Prostate gland (tissue), 2 donors: ENCODE data around the gene MXI1. TPM values are rescaled to one million over a fixed set of nuclear protein-coding genes. Genes with fewer than 3 reads are reported as not detected.

Experiments
- DNase-seq: peaks from one replicate; pipeline ENCODE4 v3.0.0-alpha.2; 2019; ENCODE audit warnings: low spot score
- H3K27ac ChIP-seq, 2 donors: fragments of 200-600 bp; sonication (generic); 2 replicates each; pipeline ENCODE4 v1.5.1; 2017 to 2019
- H3K27me3 ChIP-seq: fragments of 200-600 bp; sonication (generic); replicated peaks from 2 replicates; pipeline ENCODE4 v1.5.1; 2019; ENCODE audit not compliant: insufficient read depth
- H3K36me3 ChIP-seq, 2 donors: fragments of 200-600 bp; sonication (generic); 1 replicate in 1 of 2; 2 replicates in 1 of 2; pipeline versions ENCODE4 v1.5.1 to v1.8.1; 2017 to 2019
- H3K4me1 ChIP-seq: fragments of 200-600 bp; sonication (generic); replicated peaks from 2 replicates; pipeline ENCODE4 v1.5.1; 2019
- H3K4me3 ChIP-seq, 2 donors: fragments of 200-600 bp; sonication (generic); 2 replicates each; pipeline ENCODE4 v1.5.1; 2017 to 2019
- H3K9me3 ChIP-seq: fragments of 200-600 bp; sonication (generic); 2 replicates; pipeline ENCODE4 v1.5.1; 2017
- POLR2A ChIP-seq: fragments of 450-650 bp; IDR thresholded peaks from one replicate; pipeline ENCODE4 v1.6.1; 2016; ENCODE audit warnings: antibody characterized with exemption, mild to moderate bottlenecking
- POLR2AphosphoS5 ChIP-seq: sonication (generic); formaldehyde crosslinking; IDR thresholded peaks from one replicate; pipeline ENCODE4 v1.6.1; 2017; ENCODE audit warnings: antibody characterized with exemption
- whole genome bisulfite sequencing: methylation state at CpG from one replicate; pipeline ENCODE4 v1.1.5; 2018; 5-methylcytosine and 5-hydroxymethylcytosine counted together
- intact Hi-C: fragments of 100-400 bp; cut with DNase I; formaldehyde crosslinking; loops from one replicate; pipeline ENCODE4 v1.14.2; 2022
- total RNA-seq, 2 donors: library from RNA; depleted of rRNA; stranded (reverse); fragments of >200 nt; gene quantifications; one replicate each; pipeline ENCODE4 v1.1.0, GENCODE V29; 2016
- TF ChIP-seq, protein P1 (sequence below), 4 experiments: fragments of 200-600 bp in 2 of 4; fragments of 450-650 bp in 2 of 4; sonication (generic) in 2 of 4; IDR thresholded peaks; 1 replicate in 3 of 4; 2 replicates in 1 of 4; pipeline ENCODE4 v1.5.1; 2016 to 2019; ENCODE audit warnings: antibody characterized with exemption in 4 of 4, mild to moderate bottlenecking in 2 of 4, moderate library complexity in 2 of 4

The MXI1 gene
- total RNA-seq, 2 donors from 2014 or later = 36.3 to 83.3 TPM

DNA sequence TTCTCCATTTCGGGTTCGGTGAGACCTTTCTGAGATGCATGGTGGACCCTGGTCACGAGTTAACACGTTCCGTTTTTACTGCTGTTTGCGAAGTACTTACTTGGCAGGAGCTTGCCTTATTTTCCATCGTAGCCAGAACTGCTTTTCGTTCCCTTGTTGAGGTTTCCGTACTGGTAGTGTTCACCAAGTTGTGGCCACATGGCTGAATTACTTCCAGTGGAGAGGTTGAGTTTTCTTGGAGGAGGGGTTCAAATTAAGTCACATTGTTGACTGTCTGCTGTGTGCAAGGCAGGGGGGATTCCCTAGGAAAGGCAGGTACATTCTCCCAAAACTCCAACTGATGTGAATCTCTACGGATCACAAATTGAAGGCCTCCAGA lies 4.0 kb downstream of the MXI1 start:
- Histone ChIP-seq H3K27ac (peak overlapping the region; percentile 81 to 91), H3K4me1 (peaks cover 3% of the 10 kb centered on the region), H3K36me3 (no peaks in the 10 kb centered on the region), H3K9me3 (no peaks in the 10 kb centered on the region), H3K4me3 (peak overlapping the region; percentile 69 to 70), H3K27me3 (no peaks in the 10 kb centered on the region)
- WGBS = 8% methylated on average over 10 of the region's 10 CpGs
- intact Hi-C loops = loop anchor here (10.0 kb wide), 1 partner anchor 353 kb away; the partner anchor contains the start of gene SMC3
- TF ChIP-seq POLR2A (no peak), POLR2AphosphoS5 (no peak)
- TF ChIP-seq, protein P1, sequence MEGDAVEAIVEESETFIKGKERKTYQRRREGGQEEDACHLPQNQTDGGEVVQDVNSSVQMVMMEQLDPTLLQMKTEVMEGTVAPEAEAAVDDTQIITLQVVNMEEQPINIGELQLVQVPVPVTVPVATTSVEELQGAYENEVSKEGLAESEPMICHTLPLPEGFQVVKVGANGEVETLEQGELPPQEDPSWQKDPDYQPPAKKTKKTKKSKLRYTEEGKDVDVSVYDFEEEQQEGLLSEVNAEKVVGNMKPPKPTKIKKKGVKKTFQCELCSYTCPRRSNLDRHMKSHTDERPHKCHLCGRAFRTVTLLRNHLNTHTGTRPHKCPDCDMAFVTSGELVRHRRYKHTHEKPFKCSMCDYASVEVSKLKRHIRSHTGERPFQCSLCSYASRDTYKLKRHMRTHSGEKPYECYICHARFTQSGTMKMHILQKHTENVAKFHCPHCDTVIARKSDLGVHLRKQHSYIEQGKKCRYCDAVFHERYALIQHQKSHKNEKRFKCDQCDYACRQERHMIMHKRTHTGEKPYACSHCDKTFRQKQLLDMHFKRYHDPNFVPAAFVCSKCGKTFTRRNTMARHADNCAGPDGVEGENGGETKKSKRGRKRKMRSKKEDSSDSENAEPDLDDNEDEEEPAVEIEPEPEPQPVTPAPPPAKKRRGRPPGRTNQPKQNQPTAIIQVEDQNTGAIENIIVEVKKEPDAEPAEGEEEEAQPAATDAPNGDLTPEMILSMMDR (IDR thresholded peaks at IDR 0.05) = no peak
- DNase-seq = no peak

DNA sequence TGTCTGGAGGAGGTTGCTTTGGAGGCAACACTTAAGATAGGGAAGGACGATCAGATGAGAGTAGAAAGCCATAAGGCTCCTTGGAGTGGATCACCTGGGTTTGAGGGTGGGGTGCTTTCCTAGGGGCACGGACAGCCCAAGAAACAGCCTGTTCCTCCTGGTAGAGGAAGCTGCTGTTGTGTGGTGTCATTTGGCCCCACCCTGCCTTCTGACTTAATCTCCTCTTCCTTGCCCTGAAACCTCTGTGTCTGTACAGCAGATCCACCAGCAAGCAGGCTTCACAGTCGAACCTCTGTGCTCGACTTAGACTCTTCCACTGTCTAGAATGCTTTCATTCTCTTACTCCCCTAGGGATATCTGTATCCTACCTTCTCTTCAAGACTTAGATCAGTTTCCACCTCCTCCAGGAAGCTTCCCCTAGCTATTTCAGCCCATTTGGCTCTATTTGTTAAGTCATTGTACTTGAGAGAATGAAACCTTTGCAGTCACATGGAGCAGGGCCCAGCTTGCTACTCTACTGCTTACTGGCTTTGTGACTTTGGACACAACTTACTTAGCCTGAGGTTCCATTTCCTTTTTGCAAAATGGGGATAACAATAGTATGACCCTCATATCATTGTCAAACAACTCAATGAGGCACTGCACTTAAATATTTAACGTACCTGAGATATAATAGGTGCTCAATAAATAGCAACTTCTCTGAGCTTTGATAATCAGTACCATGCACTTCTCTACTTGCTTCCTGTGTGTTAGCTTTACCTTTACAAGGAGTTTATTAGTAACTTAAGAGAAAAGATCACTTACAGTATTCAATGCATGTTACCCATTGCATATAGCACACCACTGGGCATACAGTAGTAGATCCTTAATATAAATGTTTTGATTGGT lies 5.0 kb downstream of the MXI1 start:
- TF ChIP-seq POLR2A (no peak), POLR2AphosphoS5 (no peak)
- TF ChIP-seq, protein P1 (IDR thresholded peaks at IDR 0.05) = no peak
- Histone ChIP-seq H3K27ac (peak overlapping the region in 1 of 2 donors; percentile 91), H3K4me1 (peaks cover 3% of the 10 kb centered on the region), H3K36me3 (no peaks in the 10 kb centered on the region), H3K9me3 (no peaks in the 10 kb centered on the region), H3K4me3 (no peak overlapping the region), H3K27me3 (no peaks in the 10 kb centered on the region)
- intact Hi-C loops = loop anchor here (10.0 kb wide), 1 partner anchor 352 kb away; the partner anchor contains the start of gene SMC3
- WGBS = 83% methylated on average over 5 of the region's 5 CpGs
- DNase-seq = no peak

DNA sequence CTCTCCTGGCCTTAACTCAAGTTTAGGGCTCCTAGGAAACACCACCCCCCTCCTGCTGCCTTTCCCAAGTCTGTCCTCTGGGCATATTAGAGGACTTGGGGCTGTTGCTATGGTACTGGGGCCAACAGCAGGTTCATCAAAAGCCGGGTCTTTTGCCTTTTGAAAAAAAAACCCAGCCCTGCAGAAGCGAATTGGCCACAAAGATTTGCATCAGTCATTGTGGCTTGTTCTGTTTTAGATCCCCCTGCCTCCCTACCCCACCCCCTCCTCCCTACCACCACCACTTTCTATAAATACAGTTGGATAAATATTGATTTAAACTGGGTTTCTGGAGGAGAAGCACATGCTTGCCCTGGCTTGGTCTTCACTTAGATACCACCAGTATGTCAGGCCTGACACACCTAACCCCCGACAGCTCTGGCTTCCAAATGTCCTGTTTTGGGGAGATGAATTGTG lies 7.0 kb downstream of the MXI1 start:
- intact Hi-C loops = loop anchor here (10.0 kb wide), 1 partner anchor 350 kb away; the partner anchor contains the start of gene SMC3
- H3K4me3 ChIP-seq = no peak overlapping the region
- no peak overlapping the region for H3K27ac ChIP-seq
- 43% methylated on average over 3 of the region's 3 CpGs for WGBS
- H3K36me3 ChIP-seq = no peaks in the 10 kb centered on the region
- no peak for DNase-seq
- H3K9me3 ChIP-seq = no peaks in the 10 kb centered on the region
- peaks cover 3% of the 10 kb centered on the region for H3K4me1 ChIP-seq
- TF ChIP-seq POLR2AphosphoS5 (no peak), POLR2A (no peak)
- TF ChIP-seq, protein P1 (IDR thresholded peaks at IDR 0.05) = no peak
- H3K27me3 ChIP-seq = no peaks in the 10 kb centered on the region

DNA sequence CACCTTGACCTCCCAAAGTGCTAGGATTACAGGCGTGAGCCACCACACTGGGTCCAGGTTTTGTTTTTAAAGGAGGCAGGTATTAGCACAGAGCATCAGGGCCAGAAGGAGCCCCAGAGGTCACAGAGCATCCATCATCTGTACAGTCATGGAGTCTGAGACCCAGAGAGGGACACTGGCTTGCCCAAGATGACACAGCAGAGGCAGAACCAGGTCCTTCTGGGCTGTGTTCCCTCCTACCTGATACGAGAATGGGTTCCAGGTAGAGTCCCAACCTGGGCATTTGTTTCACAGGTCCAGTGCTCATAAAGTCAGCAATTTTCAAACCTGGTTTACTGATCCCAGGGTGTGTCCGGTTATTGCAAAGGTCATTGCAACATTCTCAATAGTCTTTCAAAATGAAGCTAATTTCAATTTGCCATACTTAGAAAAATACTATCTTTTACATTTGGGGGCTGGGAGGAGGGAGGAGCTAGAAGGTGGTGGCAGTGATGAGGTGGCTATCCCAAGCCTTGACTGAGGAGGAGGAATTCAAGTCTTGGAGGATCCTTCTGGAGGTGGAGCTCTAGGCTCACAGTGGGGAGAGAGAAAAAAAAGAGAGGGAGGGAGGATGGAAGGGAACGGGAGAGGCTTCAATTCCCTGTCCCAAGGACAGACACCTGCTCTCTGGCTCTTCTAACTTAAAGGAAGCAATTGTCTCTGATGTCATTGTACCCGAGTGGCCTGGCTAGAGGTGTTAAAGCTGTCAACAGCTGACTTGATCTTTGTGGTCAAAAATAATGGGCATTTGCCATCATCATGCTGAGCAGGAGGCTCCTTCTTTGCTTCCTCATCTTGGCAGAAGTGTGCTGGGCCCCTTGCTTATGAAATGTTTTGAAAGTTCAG lies 8.1 kb downstream of the MXI1 start:
- 82% methylated on average over 5 of the region's 5 CpGs for WGBS
- intact Hi-C loops = loop anchor here (10.0 kb wide), 1 partner anchor 349 kb away; the partner anchor contains the start of gene SMC3
- Histone ChIP-seq H3K36me3 (no peaks in the 10 kb centered on the region), H3K9me3 (no peaks in the 10 kb centered on the region), H3K27ac (no peak overlapping the region), H3K27me3 (no peaks in the 10 kb centered on the region), H3K4me3 (no peak overlapping the region), H3K4me1 (peaks cover 3% of the 10 kb centered on the region)
- DNase-seq = no peak
- TF ChIP-seq POLR2A (no peak), POLR2AphosphoS5 (no peak)
- TF ChIP-seq, protein P1 (IDR thresholded peaks at IDR 0.05) = no peak
